SU-DHL-6 (cell line): ENCODE measurements around the gene CAB39.

ENCODE experiments used
- H2AFZ ChIP-seq: fragments of 200-600 bp; sonication (generic); 2 replicates; pipeline ENCODE4 v1.6.1; 2014; ENCODE audit warnings: low read depth, mild to moderate bottlenecking, moderate library complexity, mixed read lengths, antibody characterized with exemption, low read length; ENCODE audit not compliant: severe bottlenecking
- H3F3A ChIP-seq: fragments of 200-600 bp; shearing (Covaris generic); 2 replicates; pipeline ENCODE4 v1.6.0; 2016; ENCODE audit warnings: antibody characterized with exemption, mild to moderate bottlenecking; ENCODE audit not compliant: insufficient read depth
- H3K27ac ChIP-seq: fragments of 200-600 bp; sonication (generic); 2 replicates; pipeline ENCODE4 v1.5.1; 2016; ENCODE audit warnings: low read depth, mild to moderate bottlenecking, low read length, moderate library complexity, mixed read lengths
- H3K27me3 ChIP-seq: fragments of 200-600 bp; sonication (generic), shearing (Covaris generic); 2 replicates; pipeline ENCODE4 v1.6.0; 2014; ENCODE audit warnings: mild to moderate bottlenecking, low read length
- H3K36me3 ChIP-seq: fragments of 200-600 bp; sonication (generic); 2 replicates; pipeline ENCODE4 v1.6.1; 2014; ENCODE audit warnings: mild to moderate bottlenecking, low read length, mixed read lengths
- H3K4me2 ChIP-seq: fragments of 300-600, 200-600 bp; shearing (Covaris generic), sonication (generic); 2 replicates; pipeline ENCODE4 v1.6.0; 2014; ENCODE audit warnings: low read length, low read depth, mild to moderate bottlenecking; ENCODE audit not compliant: poor library complexity, severe bottlenecking
- H3K4me3 ChIP-seq: fragments of 200-600 bp; sonication (generic); 2 replicates; pipeline ENCODE4 v1.5.1; 2014; ENCODE audit warnings: antibody characterized with exemption, low read length, mild to moderate bottlenecking, mixed read lengths; ENCODE audit not compliant: insufficient read depth, poor library complexity, severe bottlenecking
- H3K79me2 ChIP-seq: fragments of 200-600 bp; sonication (generic); 2 replicates; pipeline ENCODE4 v1.6.1; 2014; ENCODE audit warnings: mild to moderate bottlenecking, low read length, moderate library complexity; ENCODE audit not compliant: insufficient read depth
- H3K9ac ChIP-seq: fragments of 200-600 bp; sonication (generic); 2 replicates; pipeline ENCODE4 v1.7.0; 2014; ENCODE audit warnings: mild to moderate bottlenecking, low read length
- H3K9me2 ChIP-seq: fragments of 200-600 bp; sonication (generic); replicated peaks from 2 replicates; pipeline ENCODE4 v1.6.1; 2014; ENCODE audit warnings: low read length; ENCODE audit not compliant: insufficient read depth
- H3K9me3 ChIP-seq: fragments of 200-600 bp; sonication (generic); 2 replicates; pipeline ENCODE4 v1.6.1; 2014; ENCODE audit warnings: low read length, mixed read lengths; ENCODE audit not compliant: insufficient read depth
- H4K20me1 ChIP-seq: fragments of 200-600 bp; sonication (generic); 2 replicates; pipeline ENCODE4 v1.6.1; 2014; ENCODE audit warnings: low read depth, mild to moderate bottlenecking, antibody characterized with exemption, low read length, moderate library complexity, mixed read lengths
- CTCF ChIP-seq: fragments of 200-600 bp; sonication (generic); IDR thresholded peaks from one replicate; pipeline ENCODE4 v1.5.1; 2017; ENCODE audit warnings: antibody characterized with exemption, mild to moderate bottlenecking, low read length, moderate library complexity; ENCODE audit not compliant: insufficient read depth, poor library complexity, severe bottlenecking
- EZH2phosphoT487 ChIP-seq: fragments of 200-600 bp; sonication (generic), shearing (Covaris generic); conservative IDR thresholded peaks from 2 replicates; pipeline ENCODE4 v1.6.1; 2018; ENCODE audit warnings: mild to moderate bottlenecking, antibody characterized with exemption, low read length, moderate library complexity, mixed read lengths

The CAB39 gene

GRCh38 chr2:230798769-230799399 lies 86.2 kb downstream of the CAB39 start:
- Histone ChIP-seq H3K9ac (no peak overlapping the region), H3K79me2 (0 out of 2 replicates have a peak, but pooled peaks cover 3% of the 10 kb centered on the region), H3K4me2 (no peak overlapping the region), H2AFZ (no peak overlapping the region), H3F3A (peaks cover 21% of the 10 kb centered on the region; the same call in 1 of the 2 replicates), H3K4me3 (no peak overlapping the region), H4K20me1 (no peaks in the 10 kb centered on the region), H3K9me2 (no peaks in the 10 kb centered on the region), H3K9me3 (no peaks in the 10 kb centered on the region), H3K36me3 (peaks cover 20% of the 10 kb centered on the region; the same call in 1 of the 2 replicates), H3K27me3 (no peaks in the 10 kb centered on the region), H3K27ac (no peak overlapping the region)
- peak; percentile 51 for TF ChIP-seq CTCF
- no peak for TF ChIP-seq EZH2phosphoT487

GRCh38 chr2:230805353-230806017 lies 92.8 kb downstream of the CAB39 start:
- Histone ChIP-seq H3F3A (no peaks in the 10 kb centered on the region), H3K9me2 (no peaks in the 10 kb centered on the region), H4K20me1 (no peaks in the 10 kb centered on the region), H2AFZ (no peak overlapping the region), H3K36me3 (0 out of 2 replicates have a peak, but pooled peaks cover 12% of the 10 kb centered on the region), H3K4me3 (no peak overlapping the region), H3K9me3 (no peaks in the 10 kb centered on the region), H3K27me3 (no peaks in the 10 kb centered on the region), H3K9ac (no peak overlapping the region), H3K27ac (no peak overlapping the region), H3K4me2 (no peak overlapping the region), H3K79me2 (no peaks in the 10 kb centered on the region)
- no peak for TF ChIP-seq CTCF
- TF ChIP-seq EZH2phosphoT487, result no peak

- Histone ChIP-seq H3K9me2 (no peaks in the 10 kb centered on the region), H3K4me3 (no peak overlapping the region), H3K9ac (no peak overlapping the region), H2AFZ (no peak overlapping the region), H4K20me1 (no peaks in the 10 kb centered on the region), H3K36me3 (peaks cover 3% of the 10 kb centered on the region; the same call in 1 of the 2 replicates), H3K9me3 (no peaks in the 10 kb centered on the region), H3K4me2 (no peak overlapping the region), H3F3A (no peaks in the 10 kb centered on the region; the same call in 1 of the 2 replicates), H3K27ac (no peak overlapping the region), H3K27me3 (no peaks in the 10 kb centered on the region), H3K79me2 (no peaks in the 10 kb centered on the region)
- no peak for TF ChIP-seq EZH2phosphoT487
- no peak for TF ChIP-seq CTCF
Observed at GRCh38 chr2:230807729-230808128, 95.1 kb downstream of the CAB39 start.
